Adrenal gland (tissue), 19 donors: Measurements from ENCODE around the gene RFX1. TPM values are rescaled to one million over a fixed set of nuclear protein-coding genes. Genes with fewer than 3 reads are reported as not detected.

ENCODE experiments used
- DNase-seq, 7 donors: peaks; one replicate each; pipeline ENCODE4 v3.0.0-alpha.2; 2019 to 2020
- H3K27ac ChIP-seq, 5 donors: fragments of 200-600 bp; sonication (generic) in 4 of 5; 1 replicate in 3 of 5; 2 replicates in 2 of 5; pipeline versions ENCODE4 v1.5.1 to v1.8.0; 2016 to 2020; ENCODE audit warnings: mild to moderate bottlenecking in 1 of 5
- H3K27me3 ChIP-seq: fragments of 200-600 bp; 2 replicates; pipeline ENCODE4 v1.8.0; 2021
- H3K36me3 ChIP-seq, 2 donors: fragments of 200-600 bp; replicated peaks in 1 of 2; 1 replicate in 1 of 2; 2 replicates in 1 of 2; pipeline versions ENCODE4 v1.5.1 to v1.8.0; 2018 to 2022
- H3K4me1 ChIP-seq, 2 donors: fragments of 200-600 bp; replicated peaks in 1 of 2; 1 replicate in 1 of 2; 2 replicates in 1 of 2; pipeline versions ENCODE4 v1.5.1 to v1.8.0; 2018 to 2021
- H3K4me3 ChIP-seq, 4 donors: fragments of 200-600 bp; sonication (generic) in 3 of 4; one replicate each; pipeline ENCODE4 v1.5.1; 2016 to 2018
- H3K9me3 ChIP-seq, 3 donors: fragments of 200-600 bp; sonication (generic) in 1 of 3; replicated peaks in 1 of 3; 1 replicate in 2 of 3; 2 replicates in 1 of 3; pipeline versions ENCODE4 v1.5.1 to v1.8.0; 2016 to 2021
- POLR2A ChIP-seq, 2 donors: fragments of 450-650 bp; IDR thresholded peaks; one replicate each; pipeline ENCODE4 v1.6.1; 2017; ENCODE audit warnings: antibody characterized with exemption in 2 of 2, mild to moderate bottlenecking in 2 of 2, moderate library complexity in 1 of 2
- WGBS, 4 donors: extraction: QIAGEN DNeasy Blood & Tissue Kit in 2 of 4; methylation state at CpG; one replicate each; pipeline versions ENCODE4 v1.1.5 to v1.1.7; 2013 to 2017; 5-methylcytosine and 5-hydroxymethylcytosine counted together
- intact Hi-C, 2 donors: fragments of 100-400 bp; cut with DNase I; formaldehyde crosslinking; loops; one replicate each; pipeline versions ENCODE4 v1.14.1 to v1.15.0; 2022 to 2023
- long read RNA-seq, 10 donors: library from polyadenylated mRNA in 3 of 10; unstranded in 2 of 10; stranded (forward) in 1 of 10; transcript quantifications; one replicate each; pipeline ENCODE4 v2.0.0 and lab custom pipeline, GENCODE V29; 2021 to 2026
- polyA plus RNA-seq, 3 donors: library from polyadenylated mRNA; stranded (reverse); fragments of 200-250 nt in 2 of 3; fragments of 350-450 nt in 1 of 3; fragmentation: Illumina TruSeq in 1 of 3; extraction: RNeasy Lipid Tissue Mini Kit (QIAGEN cat#74804) in 1 of 3; gene quantifications; one replicate each; pipeline ENCODE4 v1.2.3, GENCODE V29; 2013 to 2014
- total RNA-seq, 9 donors: library from RNA; depleted of rRNA in 4 of 9; stranded (reverse); fragments of >200 nt in 4 of 9; fragments of 120-200 nt in 1 of 9; fragmentation: NEBNext Ultra II Directional in 1 of 9; extraction: Animal tissue kit (Norgen Biotek cat#: 25700) in 1 of 9; gene quantifications; one replicate each; pipeline versions ENCODE4 v1.1.0 to v1.2.4, GENCODE V29; 2013 to 2023
- TF ChIP-seq, protein P1 (sequence below), 6 experiments: fragments of 450-650 bp in 4 of 6; fragments of 200-600 bp in 2 of 6; sonication (generic) in 1 of 6; IDR thresholded peaks; 1 replicate in 5 of 6; 2 replicates in 1 of 6; pipeline versions ENCODE4 v1.5.1 to v1.8.0; 2016 to 2021; ENCODE audit warnings: antibody characterized with exemption in 6 of 6, mild to moderate bottlenecking in 2 of 6, moderate library complexity in 1 of 6
- donor health status: healthy with polysubstance abuse.
- donor health status: Bipolar disorder and iron deficiency.
- donor health status: DM: yes; HTN: yes; CAD: no.
- donor health status: DM: no; HTN: no; CAD: no.
- donor health status: DM: no; HTN: no; CAD: no.
- donor health status: DM: yes; HTN: yes; CAD: no.

RFX1 gene
- total RNA-seq (10 to 100 TPM in 3 of 9 donors, 1 to 10 TPM in 6; 1.5 to 21.4 (median 7.3) TPM), polyA plus RNA-seq (10 to 100 TPM in 1 of 3 donors, 1 to 10 TPM in 2; 1.4 to 15.4 (median 6.8) TPM)
- long read RNA-seq, donor 1: 0 reads
- long read RNA-seq, donor 2: 0 reads
- long read RNA-seq, donor 3, partial matches to known transcripts: 0 of 1 reads
- long read RNA-seq, donor 3, other reads (novel, unspliced or antisense): 0 of 1 reads
- long read RNA-seq, donor 4, partial matches to known transcripts: 1 of 5 reads
- long read RNA-seq, donor 4, other reads (novel, unspliced or antisense): 4 of 5 reads
- long read RNA-seq, donor 5, partial matches to known transcripts: 0 of 1 reads
- long read RNA-seq, donor 5, other reads (novel, unspliced or antisense): 1 of 1 reads
- long read RNA-seq, donor 6: 0 reads
- long read RNA-seq, donor 7: 0 reads
- long read RNA-seq, donor 8: 0 reads
- long read RNA-seq, donor 9: 0 reads
- long read RNA-seq, donor 10: 0 reads

DNA sequence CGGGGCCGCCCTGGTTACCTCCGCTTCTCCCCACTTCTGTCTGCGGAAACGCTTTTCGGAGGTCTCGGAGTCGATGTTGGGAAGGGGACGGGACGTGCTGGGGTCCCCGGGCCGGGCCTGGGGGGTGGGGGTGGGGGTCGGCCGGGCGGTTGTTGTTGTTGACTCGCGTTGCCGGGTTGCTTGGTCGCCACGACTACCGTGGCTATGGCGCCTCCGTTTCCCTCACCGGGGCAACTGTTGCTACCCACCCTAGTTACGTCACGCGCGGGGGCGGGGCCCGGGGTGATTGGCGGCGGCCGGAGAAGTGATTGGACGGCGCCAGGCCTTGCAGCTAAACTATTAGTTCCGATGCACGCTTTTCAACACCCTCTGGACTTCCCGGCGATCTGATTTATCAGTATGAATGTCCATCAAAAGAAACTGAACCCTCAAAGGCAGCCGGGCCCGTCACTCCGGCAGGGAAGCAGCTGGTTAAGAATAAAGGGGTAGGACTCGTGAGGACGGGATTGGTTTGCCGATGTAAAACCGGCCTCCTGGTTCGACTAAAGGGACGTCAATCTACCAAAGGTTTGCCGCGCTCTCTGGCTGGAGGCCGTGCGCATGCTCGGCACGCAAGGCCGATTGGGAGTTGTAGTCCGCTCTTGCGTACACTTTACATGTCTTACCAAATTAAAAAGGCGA lies at the start of gene RFX1:
Gene RFX1, minus strand, starts transcription at position 236 of the 681 bp plus-strand sequence. CDS start 12,477 bp downstream, outside the sequence.
- 0 to 1% (median 0%) methylated on average over 12 to 58 of the region's 58 CpGs for WGBS, 4 donors
- intact Hi-C loops: no loop called here
- H3K4me1 ChIP-seq: peaks cover 15 to 24% of the 10 kb centered on the region in 2 donors
- H3K9me3 ChIP-seq: no peaks in the 10 kb centered on the region
- H3K27ac ChIP-seq: peak within 1 kb of the TSS; percentile 71 to 97 (median 97)
- peak; percentile 100 for DNase-seq
- TF ChIP-seq POLR2A (IDR thresholded peaks at IDR 0.05): peak in 1 of 2 donors; percentile 3
- TF ChIP-seq, protein P1, sequence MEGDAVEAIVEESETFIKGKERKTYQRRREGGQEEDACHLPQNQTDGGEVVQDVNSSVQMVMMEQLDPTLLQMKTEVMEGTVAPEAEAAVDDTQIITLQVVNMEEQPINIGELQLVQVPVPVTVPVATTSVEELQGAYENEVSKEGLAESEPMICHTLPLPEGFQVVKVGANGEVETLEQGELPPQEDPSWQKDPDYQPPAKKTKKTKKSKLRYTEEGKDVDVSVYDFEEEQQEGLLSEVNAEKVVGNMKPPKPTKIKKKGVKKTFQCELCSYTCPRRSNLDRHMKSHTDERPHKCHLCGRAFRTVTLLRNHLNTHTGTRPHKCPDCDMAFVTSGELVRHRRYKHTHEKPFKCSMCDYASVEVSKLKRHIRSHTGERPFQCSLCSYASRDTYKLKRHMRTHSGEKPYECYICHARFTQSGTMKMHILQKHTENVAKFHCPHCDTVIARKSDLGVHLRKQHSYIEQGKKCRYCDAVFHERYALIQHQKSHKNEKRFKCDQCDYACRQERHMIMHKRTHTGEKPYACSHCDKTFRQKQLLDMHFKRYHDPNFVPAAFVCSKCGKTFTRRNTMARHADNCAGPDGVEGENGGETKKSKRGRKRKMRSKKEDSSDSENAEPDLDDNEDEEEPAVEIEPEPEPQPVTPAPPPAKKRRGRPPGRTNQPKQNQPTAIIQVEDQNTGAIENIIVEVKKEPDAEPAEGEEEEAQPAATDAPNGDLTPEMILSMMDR (IDR thresholded peaks at IDR 0.05): no peak
- no peaks in the 10 kb centered on the region for H3K27me3 ChIP-seq
- H3K4me3 ChIP-seq: peak within 1 kb of the TSS; percentile 33 to 99 (median 74)
- H3K36me3 ChIP-seq: no peaks in the 10 kb centered on the region

DNA sequence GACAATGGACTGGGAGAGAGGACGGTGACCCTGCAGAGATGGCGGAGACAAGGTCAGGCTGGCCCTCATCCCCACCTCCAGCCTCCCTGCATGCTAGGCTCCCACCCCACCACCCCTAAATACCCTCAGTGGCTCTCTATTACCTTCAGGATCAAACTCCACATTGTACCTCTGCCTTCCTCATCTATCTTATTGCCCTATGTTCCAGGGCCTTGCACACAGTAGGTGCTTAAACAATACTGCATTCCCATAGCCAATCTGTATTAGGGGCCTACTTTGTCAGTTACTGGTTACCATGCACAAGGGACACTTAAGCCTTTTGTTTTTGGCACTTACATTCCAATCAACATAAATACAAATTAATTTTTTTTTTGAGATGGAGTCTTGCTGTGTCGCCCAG lies 49.3 kb upstream of the RFX1 start:
- H3K9me3 ChIP-seq: no peaks in the 10 kb centered on the region
- H3K4me1 ChIP-seq: peaks cover 0 to 4% of the 10 kb centered on the region in 2 donors
- peaks cover 15% of the 10 kb centered on the region for H3K27me3 ChIP-seq
- intact Hi-C loops: loop anchor here (10.0 kb wide), 2 partner anchors 171 to 461 kb away; no protein-coding TSS in a partner anchor
- H3K36me3 ChIP-seq: no peaks in the 10 kb centered on the region
- H3K27ac ChIP-seq: no peak overlapping the region
- no peak overlapping the region for H3K4me3 ChIP-seq
- 75 to 90% (median 79%) methylated on average over 3 of the region's 3 CpGs for WGBS, 4 donors
- no peak for DNase-seq
- TF ChIP-seq POLR2A (IDR thresholded peaks at IDR 0.05): no peak
- TF ChIP-seq, protein P1 (IDR thresholded peaks at IDR 0.05): no peak

DNA sequence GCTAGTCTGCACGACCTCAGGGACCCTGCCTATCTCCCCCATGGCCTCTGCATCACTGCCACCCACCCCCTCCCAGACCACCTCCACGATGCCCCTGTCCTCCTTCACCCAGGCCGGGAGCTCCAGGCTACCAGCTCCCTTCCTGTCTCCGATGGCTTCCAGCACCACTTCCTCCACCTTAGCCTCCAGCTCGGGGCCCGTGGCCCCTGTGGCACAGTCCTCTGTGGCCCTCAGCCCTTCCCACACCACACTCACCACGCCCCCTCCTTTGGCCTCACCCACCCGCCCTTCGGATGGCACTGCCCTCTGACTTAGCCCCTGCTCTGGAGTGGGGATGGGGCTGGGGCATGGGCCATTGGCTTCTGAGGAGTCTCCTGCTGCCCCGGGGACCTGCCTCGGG lies 48.6 kb upstream of the RFX1 start:
- no peak overlapping the region for H3K4me3 ChIP-seq
- peaks cover 9% of the 10 kb centered on the region for H3K27me3 ChIP-seq
- H3K9me3 ChIP-seq: no peaks in the 10 kb centered on the region
- peaks cover 0 to 4% of the 10 kb centered on the region in 2 donors for H3K4me1 ChIP-seq
- H3K27ac ChIP-seq: no peak overlapping the region
- H3K36me3 ChIP-seq: no peaks in the 10 kb centered on the region
- no peak for TF ChIP-seq POLR2A (IDR thresholded peaks at IDR 0.05)
- TF ChIP-seq, protein P1 (IDR thresholded peaks at IDR 0.05): no peak
- 61 to 67% (median 65%) methylated on average over 8 to 11 of the region's 11 CpGs for WGBS, 4 donors
- DNase-seq: no peak
- intact Hi-C loops: loop anchor here (10.0 kb wide), 2 partner anchors 170 to 460 kb away; no protein-coding TSS in a partner anchor

DNA sequence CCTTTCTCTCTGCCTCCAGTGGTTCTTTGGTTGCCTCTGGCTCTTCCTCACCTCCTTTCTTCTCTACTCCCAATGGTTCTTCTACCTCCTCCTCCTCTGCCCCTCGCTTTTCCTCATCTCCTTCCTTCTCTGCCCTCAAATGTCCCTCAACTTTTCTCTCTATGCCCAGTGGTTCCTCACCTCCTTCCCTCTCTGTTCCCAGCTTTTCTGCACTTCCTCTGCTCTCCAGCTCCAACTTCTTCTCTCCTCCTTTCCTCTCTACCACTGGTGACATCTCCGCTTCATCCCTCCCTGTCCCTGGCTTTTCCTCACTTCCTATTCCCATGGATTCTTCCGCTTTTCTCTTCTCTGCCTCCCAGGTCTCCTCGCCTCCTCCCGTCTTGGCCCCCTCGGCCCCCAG lies 48.0 kb upstream of the RFX1 start:
- WGBS, 4 donors: 80 to 84% (median 83%) methylated on average over 6 of the region's 6 CpGs
- intact Hi-C loops: loop anchor here (10.0 kb wide), 2 partner anchors 169 to 459 kb away; no protein-coding TSS in a partner anchor
- Histone ChIP-seq H3K4me3 (no peak overlapping the region), H3K4me1 (peaks cover 0 to 4% of the 10 kb centered on the region in 2 donors), H3K27me3 (peaks cover 9% of the 10 kb centered on the region), H3K9me3 (no peaks in the 10 kb centered on the region), H3K36me3 (no peaks in the 10 kb centered on the region), H3K27ac (no peak overlapping the region)
- no peak for TF ChIP-seq POLR2A (IDR thresholded peaks at IDR 0.05)
- TF ChIP-seq, protein P1 (IDR thresholded peaks at IDR 0.05): no peak
- no peak for DNase-seq
